Activated CD8-positive, alpha-beta T cell treated with anti-CD3 and anti-CD28 coated beads, Interleukin-2, amount 10 ng/mL, durations not matched to agents 7 days and 5 days (primary cell): Measurements from ENCODE around the gene YPEL1. TPM values are rescaled to one million over a fixed set of nuclear protein-coding genes. Genes with fewer than 3 reads are reported as not detected.

Source experiments
- ATAC-seq: fragments of 150-1000 bp; cut with Tn5 transposase; one replicate; pipeline ENCODE4 v1.10.0; 2021; ENCODE audit warnings: moderate library complexity
- CTCF ChIA-PET: fragments of 350-600 bp; sonication (Branson Sonifier 250); formaldehyde crosslinking; loops from one replicate; lab custom pipeline; 2021; ENCODE audit warnings: antibody characterized with exemption; lab: Charles Lee
- POLR2A ChIA-PET: fragments of 350-600 bp; sonication (Branson Sonifier 250); formaldehyde crosslinking; loops from one replicate; lab custom pipeline; 2021; ENCODE audit warnings: antibody characterized with exemption; lab: Charles Lee
- DNase-seq: peaks from one replicate; pipeline ENCODE4 v3.0.0-alpha.2; 2020
- H3K27ac Mint-ChIP-seq: one replicate; pipeline ENCODE4 v1.8.0; 2021; ENCODE audit warnings: mild to moderate bottlenecking, mixed read lengths
- H3K27me3 Mint-ChIP-seq: one replicate; pipeline ENCODE4 v1.8.0; 2021; ENCODE audit warnings: low read depth, mixed read lengths
- H3K36me3 Mint-ChIP-seq: one replicate; pipeline ENCODE4 v1.8.0; 2021; ENCODE audit warnings: low read depth, mixed read lengths
- H3K4me1 Mint-ChIP-seq: one replicate; pipeline ENCODE4 v1.8.0; 2021; ENCODE audit warnings: low read depth, mixed read lengths
- H3K4me3 Mint-ChIP-seq: one replicate; pipeline ENCODE4 v1.8.0; 2021; ENCODE audit warnings: mild to moderate bottlenecking, mixed read lengths
- H3K9me3 Mint-ChIP-seq: one replicate; pipeline ENCODE4 v1.8.0; 2022; ENCODE audit warnings: mixed read lengths; ENCODE audit not compliant: insufficient read depth
- total RNA-seq, 2 experiments: library from RNA; stranded (reverse); gene quantifications; one replicate each; pipeline ENCODE4 v1.2.3, GENCODE V29; 2021

The YPEL1 gene
- total RNA-seq, 2 experiments from 2014 or later, result 6.3 to 8.8 TPM

GRCh38 chr22:21703684-21704316 lies 31.8 kb downstream of the YPEL1 start:
- no peak overlapping the region for H3K27ac Mint-ChIP-seq
- no peaks in the 10 kb centered on the region for H3K9me3 Mint-ChIP-seq
- no peak for DNase-seq
- POLR2A ChIA-PET, result no interaction called here
- H3K4me3 Mint-ChIP-seq, result no peak overlapping the region
- no peaks in the 10 kb centered on the region for H3K36me3 Mint-ChIP-seq
- H3K27me3 Mint-ChIP-seq, result no peaks in the 10 kb centered on the region
- H3K4me1 Mint-ChIP-seq, result peaks cover 2% of the 10 kb centered on the region
- ATAC-seq, result no peak
- CTCF ChIA-PET, result no interaction called here

- CTCF ChIA-PET, result no interaction called here
- DNase-seq, result no peak
- Mint-ChIP-seq H3K36me3 (no peaks in the 10 kb centered on the region), H3K9me3 (no peaks in the 10 kb centered on the region), H3K27ac (no peak overlapping the region), H3K27me3 (no peaks in the 10 kb centered on the region), H3K4me1 (peaks cover 2% of the 10 kb centered on the region), H3K4me3 (no peak overlapping the region)
- no peak for ATAC-seq
- POLR2A ChIA-PET, result no interaction called here
Observed at GRCh38 chr22:21702700-21703683, 32.6 kb downstream of the YPEL1 start.

- H3K4me3 Mint-ChIP-seq, result no peak overlapping the region
- no peaks in the 10 kb centered on the region for H3K27me3 Mint-ChIP-seq
- ChIA-PET CTCF (no interaction called here), POLR2A (no interaction called here)
- peaks cover 2% of the 10 kb centered on the region for H3K36me3 Mint-ChIP-seq
- DNase-seq (no peak), ATAC-seq (no peak)
- no peaks in the 10 kb centered on the region for H3K9me3 Mint-ChIP-seq
- H3K4me1 Mint-ChIP-seq, result peaks cover 2% of the 10 kb centered on the region
- no peak overlapping the region for H3K27ac Mint-ChIP-seq
Observed at GRCh38 chr22:21702094-21702493, 33.5 kb downstream of the YPEL1 start.

DNA sequence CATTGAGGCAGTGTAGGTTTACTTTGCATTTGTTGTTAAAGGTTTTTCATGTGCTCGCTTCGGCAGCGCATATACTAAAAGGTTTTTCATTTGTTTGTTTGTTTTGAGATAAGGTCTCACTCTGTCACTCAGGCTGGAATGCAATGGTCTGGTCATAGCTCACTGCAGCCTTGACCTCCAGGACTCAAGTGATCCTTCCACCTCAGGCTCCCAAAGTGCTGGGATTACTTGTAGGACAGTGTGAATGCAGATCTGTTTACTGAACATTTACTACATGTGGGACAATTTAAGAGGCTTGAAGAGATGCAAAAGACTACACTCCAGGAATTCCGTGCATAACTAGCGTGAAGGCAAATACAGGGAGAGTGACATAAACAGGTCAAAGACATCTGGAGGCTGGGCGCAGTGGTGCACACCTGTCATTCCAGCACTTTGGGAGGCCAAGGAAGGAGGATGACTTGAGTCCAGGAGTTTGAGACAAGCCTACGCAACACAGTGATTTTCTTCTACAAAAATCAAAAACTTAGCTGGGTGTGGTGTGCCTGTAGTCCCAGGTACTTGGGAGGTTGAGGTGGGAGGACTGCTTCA lies 34.1 kb downstream of the YPEL1 start:
- CTCF ChIA-PET, result interaction anchor here (1.3 kb wide), 1 partner anchor 13 kb away, joined by 4 read pairs; no protein-coding TSS in a partner anchor
- no peak overlapping the region for H3K4me3 Mint-ChIP-seq
- POLR2A ChIA-PET, result no interaction called here
- DNase-seq (no peak), ATAC-seq (no peak)
- H3K9me3 Mint-ChIP-seq, result no peaks in the 10 kb centered on the region
- H3K27me3 Mint-ChIP-seq, result no peaks in the 10 kb centered on the region
- H3K4me1 Mint-ChIP-seq, result peaks cover 2% of the 10 kb centered on the region
- no peak overlapping the region for H3K27ac Mint-ChIP-seq
- peaks cover 9% of the 10 kb centered on the region for H3K36me3 Mint-ChIP-seq

- peaks cover 2% of the 10 kb centered on the region for H3K4me1 Mint-ChIP-seq
- H3K9me3 Mint-ChIP-seq, result no peaks in the 10 kb centered on the region
- DNase-seq (no peak), ATAC-seq (no peak)
- ChIA-PET CTCF (interaction anchor here (1.3 kb wide), 1 partner anchor 13 kb away, joined by 4 read pairs; no protein-coding TSS in a partner anchor), POLR2A (no interaction called here)
- H3K4me3 Mint-ChIP-seq, result no peak overlapping the region
- H3K36me3 Mint-ChIP-seq, result peaks cover 12% of the 10 kb centered on the region
- H3K27me3 Mint-ChIP-seq, result no peaks in the 10 kb centered on the region
- no peak overlapping the region for H3K27ac Mint-ChIP-seq
Observed at GRCh38 chr22:21700822-21701221, 34.8 kb downstream of the YPEL1 start.

GRCh38 chr22:21699643-21700042 lies 36.0 kb downstream of the YPEL1 start:
- no peaks in the 10 kb centered on the region for H3K9me3 Mint-ChIP-seq
- POLR2A ChIA-PET, result interaction anchor here (0.5 kb wide), 1 partner anchor 8 kb away, joined by 3 read pairs; no protein-coding TSS in a partner anchor
- CTCF ChIA-PET, result no interaction called here
- DNase-seq, result no peak
- no peak overlapping the region for H3K27ac Mint-ChIP-seq
- H3K27me3 Mint-ChIP-seq, result no peaks in the 10 kb centered on the region
- peaks cover 14% of the 10 kb centered on the region for H3K36me3 Mint-ChIP-seq
- no peak overlapping the region for H3K4me3 Mint-ChIP-seq
- H3K4me1 Mint-ChIP-seq, result peaks cover 2% of the 10 kb centered on the region
- no peak for ATAC-seq

- Mint-ChIP-seq H3K4me3 (no peak overlapping the region), H3K9me3 (no peaks in the 10 kb centered on the region), H3K4me1 (peaks cover 2% of the 10 kb centered on the region), H3K27ac (no peak overlapping the region), H3K36me3 (peaks cover 14% of the 10 kb centered on the region), H3K27me3 (no peaks in the 10 kb centered on the region)
- no peak for ATAC-seq
- DNase-seq, result no peak
- CTCF ChIA-PET, result interaction anchor here (0.6 kb wide), 1 partner anchor 254 kb away, joined by 3 read pairs; the partner anchor contains the start of gene PPM1F
- POLR2A ChIA-PET, result no interaction called here
Observed at GRCh38 chr22:21698430-21699329, 36.9 kb downstream of the YPEL1 start.

GRCh38 chr22:21697880-21698279 lies 37.7 kb downstream of the YPEL1 start:
- H3K4me1 Mint-ChIP-seq, result peaks cover 2% of the 10 kb centered on the region
- no peak overlapping the region for H3K27ac Mint-ChIP-seq
- CTCF ChIA-PET, result interaction anchor here (0.9 kb wide), 1 partner anchor 274 kb away, joined by 4 read pairs; no protein-coding TSS in a partner anchor
- peaks cover 16% of the 10 kb centered on the region for H3K36me3 Mint-ChIP-seq
- H3K27me3 Mint-ChIP-seq, result no peaks in the 10 kb centered on the region
- POLR2A ChIA-PET, result no interaction called here
- H3K9me3 Mint-ChIP-seq, result no peaks in the 10 kb centered on the region
- DNase-seq (no peak), ATAC-seq (no peak)
- H3K4me3 Mint-ChIP-seq, result no peak overlapping the region

DNA sequence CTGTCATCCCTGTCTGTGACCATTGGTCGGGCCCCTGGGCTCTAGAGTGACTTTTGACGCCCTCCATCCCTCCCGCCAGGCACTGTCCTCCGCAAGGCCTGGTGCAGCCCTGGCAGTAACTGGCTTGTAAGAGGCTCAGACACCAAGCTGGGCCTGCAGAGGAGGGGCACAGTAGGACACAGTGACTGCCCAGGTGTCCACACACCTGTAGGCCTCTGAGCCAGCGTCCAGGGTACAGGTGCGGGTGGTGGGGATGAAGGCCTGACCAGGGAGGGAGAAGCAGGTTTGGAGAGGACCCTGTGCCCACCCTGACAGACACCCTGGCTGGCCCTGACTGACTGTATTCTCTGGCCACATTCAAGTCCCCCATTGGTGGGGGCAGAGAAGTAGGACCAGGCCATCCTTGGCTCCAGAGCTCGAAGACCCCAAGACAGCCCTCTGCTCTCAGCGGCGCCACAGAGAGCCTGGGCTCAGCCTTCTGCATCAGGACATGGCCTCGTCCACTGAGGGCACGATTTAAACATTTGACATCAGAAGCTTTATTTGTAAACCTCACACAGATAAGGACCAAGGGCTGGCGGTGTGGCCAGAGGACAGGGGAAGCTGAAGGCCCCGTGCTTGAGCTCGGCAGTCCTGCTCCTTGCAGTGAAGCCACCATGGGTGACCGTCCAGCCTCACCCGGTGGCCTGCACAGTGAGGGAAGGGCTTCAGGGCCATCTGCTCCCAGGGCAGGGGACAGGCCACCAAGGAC lies 38.4 kb downstream of the YPEL1 start:
- ChIA-PET POLR2A (no interaction called here), CTCF (interaction anchor here (0.9 kb wide), 1 partner anchor 275 kb away, joined by 4 read pairs; no protein-coding TSS in a partner anchor)
- Mint-ChIP-seq H3K4me3 (no peak overlapping the region), H3K4me1 (peaks cover 2% of the 10 kb centered on the region), H3K27me3 (no peaks in the 10 kb centered on the region), H3K27ac (no peak overlapping the region), H3K36me3 (peaks cover 17% of the 10 kb centered on the region), H3K9me3 (no peaks in the 10 kb centered on the region)
- DNase-seq, result no peak
- ATAC-seq, result no peak

- no peak for ATAC-seq
- Mint-ChIP-seq H3K4me1 (no peaks in the 10 kb centered on the region), H3K4me3 (no peak overlapping the region), H3K27ac (no peak overlapping the region), H3K27me3 (no peaks in the 10 kb centered on the region), H3K9me3 (no peaks in the 10 kb centered on the region), H3K36me3 (peaks cover 19% of the 10 kb centered on the region)
- CTCF ChIA-PET, result no interaction called here
- POLR2A ChIA-PET, result no interaction called here
- DNase-seq, result no peak
Observed at GRCh38 chr22:21696115-21696514, 39.5 kb downstream of the YPEL1 start.
